22Rv1 (cell line): ENCODE measurements around the gene EIF4E3.

ENCODE experiments used
- H3K27ac ChIP-seq: fragments of 450-650 bp; 2 replicates; pipeline ENCODE4 v1.5.1; 2017
- ZFX ChIP-seq: fragments of 450-650 bp; IDR thresholded peaks from 2 replicates; pipeline ENCODE4 v1.6.1; 2017; ENCODE audit warnings: antibody characterized with exemption, borderline replicate concordance
- TF ChIP-seq, protein P1 (sequence below): fragments of 450-650 bp; IDR thresholded peaks from 2 replicates; pipeline ENCODE4 v1.5.1; 2017; ENCODE audit warnings: mild to moderate bottlenecking

Gene EIF4E3

GRCh38 chr3:71659864-71660591 is 65.2 kb downstream of the EIF4E3 start:
- no peak overlapping the region for H3K27ac ChIP-seq
- TF ChIP-seq ZFX = no peak
- TF ChIP-seq, protein P1, sequence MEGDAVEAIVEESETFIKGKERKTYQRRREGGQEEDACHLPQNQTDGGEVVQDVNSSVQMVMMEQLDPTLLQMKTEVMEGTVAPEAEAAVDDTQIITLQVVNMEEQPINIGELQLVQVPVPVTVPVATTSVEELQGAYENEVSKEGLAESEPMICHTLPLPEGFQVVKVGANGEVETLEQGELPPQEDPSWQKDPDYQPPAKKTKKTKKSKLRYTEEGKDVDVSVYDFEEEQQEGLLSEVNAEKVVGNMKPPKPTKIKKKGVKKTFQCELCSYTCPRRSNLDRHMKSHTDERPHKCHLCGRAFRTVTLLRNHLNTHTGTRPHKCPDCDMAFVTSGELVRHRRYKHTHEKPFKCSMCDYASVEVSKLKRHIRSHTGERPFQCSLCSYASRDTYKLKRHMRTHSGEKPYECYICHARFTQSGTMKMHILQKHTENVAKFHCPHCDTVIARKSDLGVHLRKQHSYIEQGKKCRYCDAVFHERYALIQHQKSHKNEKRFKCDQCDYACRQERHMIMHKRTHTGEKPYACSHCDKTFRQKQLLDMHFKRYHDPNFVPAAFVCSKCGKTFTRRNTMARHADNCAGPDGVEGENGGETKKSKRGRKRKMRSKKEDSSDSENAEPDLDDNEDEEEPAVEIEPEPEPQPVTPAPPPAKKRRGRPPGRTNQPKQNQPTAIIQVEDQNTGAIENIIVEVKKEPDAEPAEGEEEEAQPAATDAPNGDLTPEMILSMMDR = no peak

- no peak overlapping the region for H3K27ac ChIP-seq
- no peak for TF ChIP-seq ZFX
- TF ChIP-seq, protein P1 = no peak
Measured at GRCh38 chr3:71657831-71658530, 67.2 kb downstream of the EIF4E3 start.

- no peak overlapping the region for H3K27ac ChIP-seq
- no peak for TF ChIP-seq ZFX
- TF ChIP-seq, protein P1 = no peak
Measured at GRCh38 chr3:71655061-71655460, 70.1 kb downstream of the EIF4E3 start.

GRCh38 chr3:71653414-71653807 is 71.8 kb downstream of the EIF4E3 start:
- TF ChIP-seq, protein P1 = no peak
- no peak for TF ChIP-seq ZFX
- H3K27ac ChIP-seq = no peak overlapping the region

DNA sequence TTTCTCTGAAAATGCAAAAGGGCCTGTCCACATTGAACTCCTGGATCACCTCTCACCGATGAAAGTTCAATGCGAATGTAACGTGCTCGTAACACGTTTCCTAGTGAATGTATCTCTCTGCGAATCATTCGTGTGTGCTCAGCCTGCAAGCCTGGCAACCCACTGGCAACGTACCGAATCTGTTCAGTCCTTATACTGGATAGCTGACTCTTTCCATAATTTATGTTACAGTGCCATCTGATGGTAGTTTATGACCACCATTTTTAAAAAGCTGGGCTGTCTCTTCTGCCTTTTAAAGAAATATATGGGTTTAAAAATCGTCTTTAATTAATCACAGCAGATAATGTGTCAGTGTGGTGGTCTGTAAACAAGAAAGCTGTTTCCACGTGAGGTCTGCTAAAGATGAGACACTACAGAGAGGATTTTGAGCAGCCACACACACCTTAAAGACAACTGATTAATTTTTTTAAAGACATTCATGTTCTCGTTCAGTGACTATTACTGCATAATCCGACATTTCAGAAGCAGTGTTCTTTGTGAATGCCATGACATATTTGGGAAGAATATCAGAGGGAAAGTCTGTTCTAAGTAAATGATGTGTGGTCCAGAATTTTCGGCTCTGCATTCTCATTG is 72.3 kb downstream of the EIF4E3 start:
- no peak for TF ChIP-seq ZFX
- TF ChIP-seq, protein P1 = peak; percentile 63
- H3K27ac ChIP-seq = no peak overlapping the region

- H3K27ac ChIP-seq = no peak overlapping the region
- TF ChIP-seq ZFX = no peak
- TF ChIP-seq, protein P1 = no peak
Measured at GRCh38 chr3:71651625-71652024, 73.6 kb downstream of the EIF4E3 start.

DNA sequence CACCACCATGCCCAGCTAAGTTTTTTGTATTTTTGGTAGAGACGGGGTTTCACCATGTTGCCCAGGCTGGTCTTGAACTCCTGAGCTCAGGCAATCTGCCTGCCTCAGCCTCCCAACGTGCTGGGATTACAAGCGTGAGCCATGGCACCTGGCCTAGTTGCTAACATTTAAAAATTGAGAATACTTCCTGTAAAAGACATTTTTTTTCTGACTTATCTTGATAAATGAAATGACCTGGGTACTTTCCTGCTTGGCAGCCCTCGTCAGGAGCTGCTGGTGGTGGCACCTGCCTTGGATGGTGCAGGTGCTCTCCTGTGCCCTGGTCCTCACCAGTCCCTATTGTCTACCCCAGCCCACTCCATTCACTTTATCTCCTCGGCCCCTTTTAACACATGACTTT is 74.8 kb downstream of the EIF4E3 start:
- H3K27ac ChIP-seq = no peak overlapping the region
- TF ChIP-seq, protein P1 = no peak
- TF ChIP-seq ZFX = no peak
